ENCODE results near the gene CLDN1. TPM values are rescaled to one million over a fixed set of nuclear protein-coding genes. Genes with fewer than 3 reads are reported as not detected.

CLDN1 gene
- total and polyA plus RNA-seq, 2 of the 4 experiments (the other 2 are of a cell fraction), result 4.7 to 7.3 TPM

DNA sequence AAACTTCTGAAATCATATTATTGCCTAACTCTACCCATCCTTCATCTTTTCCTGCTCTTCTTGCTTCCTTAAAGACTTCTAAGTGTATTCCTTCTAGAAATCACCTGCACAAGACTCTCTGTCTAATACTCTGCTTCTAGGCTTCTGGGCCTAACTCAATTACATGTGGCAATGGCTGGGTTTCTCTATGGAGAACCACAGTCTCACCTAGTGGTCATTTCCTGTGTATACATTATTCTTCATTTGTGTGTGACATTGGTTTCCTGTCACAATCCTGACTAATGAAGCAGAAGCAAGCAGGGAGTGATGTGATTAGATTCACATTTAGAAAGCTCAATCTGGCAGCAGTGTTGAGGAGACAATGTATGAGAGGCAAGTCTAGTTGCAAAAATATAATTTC is 16.9 kb upstream of the CLDN1 start:
- no peak overlapping the region for H2AFZ ChIP-seq (replicated peaks; ENCODE audit: low read length, poor library complexity)
- no TSS peak for BruUV-seq (replicated peaks)
- TF ChIP-seq MAZ (IDR thresholded peaks at IDR 0.05; ENCODE audit: borderline replicate concordance, low read depth, low read length) (no peak), CEBPB (IDR thresholded peaks at IDR 0.05; ENCODE audit: low read depth, low read length) (peak; percentile 49; the same call in 1 of the 2 replicates), CHD1 (IDR thresholded peaks at IDR 0.05; ENCODE audit: low read depth, low read length) (no peak), RAD21 (IDR thresholded peaks at IDR 0.05; ENCODE audit: low read length) (peak; percentile 30)
- TF ChIP-seq, protein P1, sequence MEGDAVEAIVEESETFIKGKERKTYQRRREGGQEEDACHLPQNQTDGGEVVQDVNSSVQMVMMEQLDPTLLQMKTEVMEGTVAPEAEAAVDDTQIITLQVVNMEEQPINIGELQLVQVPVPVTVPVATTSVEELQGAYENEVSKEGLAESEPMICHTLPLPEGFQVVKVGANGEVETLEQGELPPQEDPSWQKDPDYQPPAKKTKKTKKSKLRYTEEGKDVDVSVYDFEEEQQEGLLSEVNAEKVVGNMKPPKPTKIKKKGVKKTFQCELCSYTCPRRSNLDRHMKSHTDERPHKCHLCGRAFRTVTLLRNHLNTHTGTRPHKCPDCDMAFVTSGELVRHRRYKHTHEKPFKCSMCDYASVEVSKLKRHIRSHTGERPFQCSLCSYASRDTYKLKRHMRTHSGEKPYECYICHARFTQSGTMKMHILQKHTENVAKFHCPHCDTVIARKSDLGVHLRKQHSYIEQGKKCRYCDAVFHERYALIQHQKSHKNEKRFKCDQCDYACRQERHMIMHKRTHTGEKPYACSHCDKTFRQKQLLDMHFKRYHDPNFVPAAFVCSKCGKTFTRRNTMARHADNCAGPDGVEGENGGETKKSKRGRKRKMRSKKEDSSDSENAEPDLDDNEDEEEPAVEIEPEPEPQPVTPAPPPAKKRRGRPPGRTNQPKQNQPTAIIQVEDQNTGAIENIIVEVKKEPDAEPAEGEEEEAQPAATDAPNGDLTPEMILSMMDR (conservative IDR thresholded peaks at IDR 0.05; ENCODE audit: low read depth, low read length), result peak; percentile 32
- TF ChIP-seq, protein P2, sequence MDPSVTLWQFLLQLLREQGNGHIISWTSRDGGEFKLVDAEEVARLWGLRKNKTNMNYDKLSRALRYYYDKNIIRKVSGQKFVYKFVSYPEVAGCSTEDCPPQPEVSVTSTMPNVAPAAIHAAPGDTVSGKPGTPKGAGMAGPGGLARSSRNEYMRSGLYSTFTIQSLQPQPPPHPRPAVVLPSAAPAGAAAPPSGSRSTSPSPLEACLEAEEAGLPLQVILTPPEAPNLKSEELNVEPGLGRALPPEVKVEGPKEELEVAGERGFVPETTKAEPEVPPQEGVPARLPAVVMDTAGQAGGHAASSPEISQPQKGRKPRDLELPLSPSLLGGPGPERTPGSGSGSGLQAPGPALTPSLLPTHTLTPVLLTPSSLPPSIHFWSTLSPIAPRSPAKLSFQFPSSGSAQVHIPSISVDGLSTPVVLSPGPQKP (IDR thresholded peaks at IDR 0.05; ENCODE audit: borderline replicate concordance, low read depth, low read length), result no peak
- peak overlapping the region; percentile 92; the same call in 1 of the 2 replicates for H3K14ac ChIP-seq (replicated peaks; ENCODE audit: low read depth, low read length)
- H3K9me1 ChIP-seq (ENCODE audit: insufficient read depth, low read length), result peaks cover 3% of the 10 kb centered on the region
- no peak overlapping the region for H4K91ac ChIP-seq (ENCODE audit: insufficient read depth, low read depth, low read length)
- peak overlapping the region; percentile 80; the same call in 1 of the 2 replicates for H3K23ac ChIP-seq (ENCODE audit: low read depth, low read length)
- in situ Hi-C loops (cut with MboI; ENCODE audit: low sequenced_read_pairs) (no loop called here), intact Hi-C loops (cut with micrococcal nuclease) (no loop called here), dilution Hi-C loops (cut with HindIII; ENCODE audit: low sequenced_read_pairs, unreplicated experiment) (no loop called here)
- H4K8ac ChIP-seq (ENCODE audit: low read depth in 2 of 2, low read length in 2 of 2), result peak overlapping the region in 1 of 2 experiments; percentile 65; a peak in 2 of 4 replicates
- H2AK5ac ChIP-seq (ENCODE audit: low read depth, low read length), result no peak overlapping the region
- no peak overlapping the region; the same call in 1 of the 2 replicates for H3K4me2 ChIP-seq (ENCODE audit: low read depth, low read length)
- no peaks in the 10 kb centered on the region for H3K36me3 ChIP-seq (ENCODE audit: control insufficient read depth, insufficient read depth, low read length)
- no peak overlapping the region for H2AK9ac ChIP-seq (replicated peaks; ENCODE audit: low read depth, low read length, poor library complexity)
- no peaks in the 10 kb centered on the region for H3K27me3 ChIP-seq (ENCODE audit: control insufficient read depth, insufficient read depth, low read length)
- peak overlapping the region; percentile 13; the same call in 1 of the 2 replicates for H3K56ac ChIP-seq (ENCODE audit: extremely low read depth, insufficient read depth, low read length)
- no peaks in the 10 kb centered on the region for H4K20me1 ChIP-seq (ENCODE audit: insufficient read depth, low read length)
- H2BK120ac ChIP-seq (ENCODE audit: low read depth, low read length), result peak overlapping the region; percentile 97
- H3K4me3 ChIP-seq (ENCODE audit: insufficient read depth, low read depth, low read length), result no peak overlapping the region
- CTCF ChIA-PET, result interaction anchor here (0.9 to 1.7 kb wide), 4 partner anchors 13 to 47 kb away, joined by 3 to 5 read pairs (median 4); partner anchors contain the start of gene CLDN1
- no peak overlapping the region for H2BK15ac ChIP-seq (ENCODE audit: low read depth, low read length)
- no peak overlapping the region; the same call in 1 of the 2 replicates for H3K18ac ChIP-seq (ENCODE audit: low read depth, low read length)
- H3K27ac ChIP-seq (ENCODE audit: insufficient read depth, low read length), result no peak overlapping the region
- H2BK20ac ChIP-seq (ENCODE audit: low read depth, low read length), result peak overlapping the region; percentile 95
- DNase-seq, result peak; percentile 83
- POLR2A ChIA-PET (ENCODE audit: unreplicated experiment), result no interaction called here
- H3K9me3 ChIP-seq (ENCODE audit: control insufficient read depth, insufficient read depth, low read length), result peaks cover 3% of the 10 kb centered on the region; the same call in 1 of the 2 replicates
- H3K9ac ChIP-seq (ENCODE audit: low read depth, low read length), result no peak overlapping the region
- H3K4me1 ChIP-seq (ENCODE audit: control insufficient read depth, insufficient read depth, low read length), result peaks cover 10% of the 10 kb centered on the region; the same call in 1 of the 2 replicates
- no peaks in the 10 kb centered on the region for H3K79me1 ChIP-seq (ENCODE audit: low read depth in 1 of 2, low read length in 2 of 2)
- H4K5ac ChIP-seq (ENCODE audit: low read depth, low read length), result peak overlapping the region; percentile 31; the same call in 1 of the 2 replicates
- peak overlapping the region; percentile 89; the same call in 1 of the 2 replicates for H3K4ac ChIP-seq (ENCODE audit: low read depth, low read length)
- H2BK5ac ChIP-seq (ENCODE audit: low read depth, low read length, poor library complexity, severe bottlenecking), result peak overlapping the region; percentile 76
- ATAC-seq (ENCODE audit: low read depth), result peak; percentile 86

All from IMR-90 (cell line).